HG02885 (cell line): ENCODE results near the gene MAGED2.
"Not testable (repeated sequence)": the region's sequence is repeated elsewhere in the genome, so short reads cannot be mapped to it uniquely, and the experiment has no call there.

ENCODE experiments used
- ATAC-seq: cut with Tn5 transposase; IDR thresholded peaks from one replicate; pipeline ENCODE4 v1.9.1; 2021; ENCODE audit warnings: mild to moderate bottlenecking; ENCODE audit not compliant: unreplicated experiment, poor library complexity

The MAGED2 gene, protein sequence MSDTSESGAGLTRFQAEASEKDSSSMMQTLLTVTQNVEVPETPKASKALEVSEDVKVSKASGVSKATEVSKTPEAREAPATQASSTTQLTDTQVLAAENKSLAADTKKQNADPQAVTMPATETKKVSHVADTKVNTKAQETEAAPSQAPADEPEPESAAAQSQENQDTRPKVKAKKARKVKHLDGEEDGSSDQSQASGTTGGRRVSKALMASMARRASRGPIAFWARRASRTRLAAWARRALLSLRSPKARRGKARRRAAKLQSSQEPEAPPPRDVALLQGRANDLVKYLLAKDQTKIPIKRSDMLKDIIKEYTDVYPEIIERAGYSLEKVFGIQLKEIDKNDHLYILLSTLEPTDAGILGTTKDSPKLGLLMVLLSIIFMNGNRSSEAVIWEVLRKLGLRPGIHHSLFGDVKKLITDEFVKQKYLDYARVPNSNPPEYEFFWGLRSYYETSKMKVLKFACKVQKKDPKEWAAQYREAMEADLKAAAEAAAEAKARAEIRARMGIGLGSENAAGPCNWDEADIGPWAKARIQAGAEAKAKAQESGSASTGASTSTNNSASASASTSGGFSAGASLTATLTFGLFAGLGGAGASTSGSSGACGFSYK

DNA sequence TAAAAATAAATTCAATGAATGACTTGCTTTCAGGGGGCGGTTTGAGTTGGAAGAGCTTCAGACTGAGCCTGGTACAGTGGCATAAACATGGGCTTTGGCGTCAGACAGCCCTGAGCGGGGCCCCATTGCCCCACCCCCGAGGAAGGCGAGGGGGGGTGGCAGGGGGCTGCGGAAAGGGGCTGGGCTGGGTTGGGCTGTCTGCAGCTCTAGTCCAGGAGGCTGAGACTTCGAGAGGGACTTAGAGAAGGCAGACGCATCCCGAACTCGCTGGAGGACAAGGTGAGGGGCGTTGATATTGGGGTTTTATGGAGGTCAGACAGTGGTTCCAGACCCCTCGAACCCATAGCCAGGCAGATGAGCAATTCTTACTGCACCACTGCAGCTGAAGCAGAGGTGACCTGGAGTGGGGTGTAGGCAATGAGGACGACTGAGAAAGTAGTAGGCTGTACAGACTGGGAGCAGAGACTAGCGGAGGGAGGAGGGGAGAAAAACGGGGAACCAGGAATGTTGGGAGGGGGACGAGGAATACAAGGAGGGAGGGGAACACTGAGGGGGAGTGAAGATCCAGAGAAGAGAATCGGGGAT, at the start of gene MAGED2:
Gene MAGED2 (plus strand): TSS at position 222 of the 585 bp plus-strand sequence. CDS start 1,587 bp downstream, outside the sequence.
- ATAC-seq = no peak

DNA sequence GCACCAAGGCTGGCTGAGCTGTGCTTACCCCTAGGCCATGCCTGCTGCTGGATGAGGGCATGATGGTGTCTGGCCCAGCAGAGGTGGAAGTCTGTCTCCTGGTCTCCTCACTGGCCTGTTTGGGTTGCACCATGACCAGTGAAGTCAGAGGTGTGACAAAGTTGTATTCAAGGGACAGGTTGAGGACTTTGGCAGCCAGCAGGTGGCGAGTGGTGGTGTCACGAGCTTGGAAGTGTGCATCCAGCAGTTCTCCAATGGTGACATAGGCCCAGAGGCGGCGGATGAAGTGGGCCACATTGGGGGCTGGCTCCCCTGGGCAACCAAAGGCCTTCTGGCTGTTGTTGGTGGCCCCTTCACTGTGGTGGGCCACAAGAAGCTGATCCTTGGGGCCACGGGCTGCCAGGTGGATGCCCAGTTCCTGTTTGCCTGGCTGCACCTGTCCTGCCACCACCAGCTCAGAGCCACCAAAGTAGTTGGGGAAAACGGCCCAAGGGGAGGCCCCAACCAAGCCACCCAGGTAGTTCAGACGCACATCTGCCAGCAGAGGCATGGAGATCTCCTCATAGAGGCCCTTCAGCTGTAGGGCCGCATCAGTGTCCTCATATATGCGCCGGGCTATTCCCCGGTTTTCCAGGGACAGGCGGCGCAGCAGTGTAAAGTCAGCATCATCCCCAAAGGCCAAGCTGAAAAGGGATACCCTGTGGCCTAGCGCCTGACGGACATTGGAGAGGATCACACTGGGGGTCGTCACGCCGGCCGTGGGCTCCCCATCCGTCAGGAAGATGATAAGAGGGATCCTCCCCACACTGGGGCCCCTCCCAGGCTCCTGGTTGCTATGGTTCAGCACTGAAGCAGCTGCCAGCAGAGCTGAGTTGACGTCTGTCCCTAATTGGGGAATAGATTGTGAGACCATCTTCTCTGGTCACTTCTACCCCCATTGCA, 49.2 kb upstream of the MAGED2 start:
- no peak for ATAC-seq

DNA sequence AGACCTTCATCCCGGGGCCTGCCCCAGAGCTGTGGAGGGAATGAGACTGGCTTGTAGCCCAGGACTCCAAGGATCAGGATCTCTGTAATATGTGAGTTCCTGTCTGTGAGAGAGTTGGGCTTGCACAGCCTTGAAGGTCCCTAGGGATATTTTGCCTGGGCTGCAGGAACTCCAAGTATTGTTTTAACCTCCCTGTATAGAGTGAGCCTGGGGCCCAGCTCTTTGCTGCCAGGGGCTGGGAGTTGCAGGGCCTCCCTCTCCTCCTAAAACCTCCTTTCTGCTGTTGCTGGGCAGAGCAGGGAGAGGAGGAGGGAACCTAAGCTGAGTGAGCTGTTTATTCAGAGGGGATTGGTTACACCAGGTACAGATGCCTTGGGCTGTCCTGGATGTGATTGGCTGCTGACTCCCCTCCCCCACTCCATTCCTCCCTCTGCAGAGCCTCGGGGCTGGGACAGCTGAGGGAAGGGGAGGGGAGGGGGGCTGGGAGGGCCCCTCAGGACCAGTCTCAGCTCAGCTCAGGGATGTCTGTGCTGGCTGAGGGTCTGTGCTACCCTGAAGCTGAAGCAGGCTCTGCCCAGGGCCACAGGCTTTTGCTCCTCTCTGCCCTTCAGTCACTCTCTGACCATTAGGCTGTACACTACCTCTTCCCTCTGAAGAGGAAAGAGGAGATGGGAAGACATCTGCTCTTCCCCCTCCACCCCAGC, 33.0 kb upstream of the MAGED2 start:
- not testable (repeated sequence) for ATAC-seq

DNA sequence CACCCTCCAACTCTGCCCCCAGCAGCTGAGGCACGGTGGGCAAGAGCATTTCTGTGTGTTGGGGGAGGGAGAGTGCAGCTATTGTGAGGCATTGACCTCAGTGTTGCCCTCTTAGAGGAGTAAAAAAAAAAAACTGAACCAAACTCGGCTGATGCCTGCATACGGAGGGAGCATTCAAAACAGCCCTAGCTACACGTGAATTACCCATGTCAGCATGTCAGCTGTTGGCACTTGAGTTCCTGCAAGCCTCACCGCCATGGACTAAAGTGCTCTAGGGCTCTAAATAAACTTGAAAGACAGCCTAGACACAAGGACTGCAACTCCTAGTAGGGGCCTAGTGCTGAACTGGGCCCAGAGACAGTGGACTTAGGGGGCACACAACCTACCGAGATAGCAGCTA, 31.5 kb upstream of the MAGED2 start:
- ATAC-seq = no peak

DNA sequence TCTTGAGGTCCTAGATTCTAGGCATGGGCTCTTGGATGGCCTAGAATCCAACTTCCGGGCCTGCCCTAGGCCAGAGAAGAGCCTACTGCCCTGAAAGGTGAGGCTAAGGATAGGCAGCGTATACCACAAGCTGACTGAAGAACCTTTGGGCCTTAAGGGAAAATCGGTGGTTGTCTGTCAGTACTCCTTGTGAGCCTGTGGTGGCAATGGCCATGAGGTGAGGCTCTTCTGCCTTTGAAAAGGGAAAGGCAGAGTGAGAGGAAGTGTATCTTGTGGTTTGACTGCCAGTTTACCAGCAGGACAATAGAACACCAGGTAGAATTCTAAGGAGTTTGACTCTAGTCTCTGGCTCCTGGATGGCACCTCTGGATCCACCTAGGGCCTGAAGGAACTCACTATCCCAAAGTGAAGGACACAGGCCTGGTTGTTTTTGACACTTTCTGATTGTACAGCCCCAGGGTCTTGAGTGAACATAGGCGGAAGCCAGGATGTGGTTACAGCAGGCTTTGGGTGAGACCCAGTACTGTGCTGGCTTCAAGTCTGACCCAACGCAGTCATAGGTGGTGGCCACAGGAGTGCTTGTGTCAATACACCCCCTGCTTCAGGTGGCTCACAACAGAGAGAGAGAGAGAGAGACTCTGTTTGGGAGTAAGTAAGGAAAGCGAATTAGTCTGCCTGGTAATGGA, 30.4 kb upstream of the MAGED2 start:
- no peak for ATAC-seq

DNA sequence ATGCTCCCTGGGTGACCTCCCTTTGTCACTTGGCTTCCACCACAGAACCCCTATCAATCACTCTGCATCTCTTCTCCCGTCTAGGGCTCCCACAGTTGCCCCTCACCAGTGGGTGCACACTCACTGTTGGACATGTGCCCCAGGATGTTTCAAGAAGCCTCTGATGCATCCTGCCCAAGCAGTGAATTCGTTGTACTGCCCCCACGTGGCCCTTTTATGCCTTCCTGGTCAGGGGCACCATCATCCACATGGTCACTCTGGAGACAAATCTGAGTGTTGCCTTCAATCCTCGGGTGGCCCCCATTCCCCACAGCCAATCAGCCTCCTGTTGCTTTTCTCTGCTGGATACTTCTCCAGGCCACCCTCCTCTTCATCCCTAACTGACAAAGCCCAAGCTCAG, 21.6 kb upstream of the MAGED2 start:
- ATAC-seq = peak; percentile 56

DNA sequence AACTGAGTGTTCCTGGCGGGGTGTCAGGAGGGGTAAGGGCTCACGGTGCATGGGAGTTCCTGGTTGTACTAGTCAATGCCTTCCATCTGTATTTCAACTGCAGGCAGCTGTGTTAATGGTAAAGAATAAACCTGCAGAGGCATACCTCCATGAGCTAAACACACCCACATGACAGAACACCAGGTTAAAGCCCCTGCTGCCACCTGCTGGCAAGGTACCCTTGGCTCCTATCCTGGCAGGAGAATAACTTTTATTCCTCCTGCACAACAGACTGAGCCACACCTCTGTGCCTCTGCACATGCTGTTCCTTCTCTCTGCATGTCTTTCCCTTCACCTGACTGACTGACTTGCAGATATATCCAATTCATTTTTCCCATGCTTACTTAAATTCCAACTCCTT, 20.6 kb upstream of the MAGED2 start:
- no peak for ATAC-seq

DNA sequence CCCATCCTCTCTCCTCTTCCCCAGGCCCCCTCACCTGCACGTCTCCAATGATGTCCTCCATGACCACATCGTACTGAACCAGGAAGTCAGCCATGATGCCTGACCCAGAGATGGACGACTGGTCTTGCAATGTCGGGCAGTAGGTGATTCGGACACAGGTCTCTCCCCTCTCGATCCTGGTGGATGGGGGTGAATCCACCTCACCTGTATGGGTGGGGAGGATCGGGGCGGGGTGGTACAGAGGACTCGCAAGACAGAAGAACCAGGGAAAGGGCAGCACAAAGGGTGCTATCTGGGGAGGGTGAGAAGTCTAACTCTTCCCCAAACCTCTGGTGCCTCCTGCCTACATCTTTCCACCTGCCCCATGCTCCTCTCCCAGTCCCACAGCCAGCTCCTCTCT, 19.1 kb upstream of the MAGED2 start:
- no peak for ATAC-seq

DNA sequence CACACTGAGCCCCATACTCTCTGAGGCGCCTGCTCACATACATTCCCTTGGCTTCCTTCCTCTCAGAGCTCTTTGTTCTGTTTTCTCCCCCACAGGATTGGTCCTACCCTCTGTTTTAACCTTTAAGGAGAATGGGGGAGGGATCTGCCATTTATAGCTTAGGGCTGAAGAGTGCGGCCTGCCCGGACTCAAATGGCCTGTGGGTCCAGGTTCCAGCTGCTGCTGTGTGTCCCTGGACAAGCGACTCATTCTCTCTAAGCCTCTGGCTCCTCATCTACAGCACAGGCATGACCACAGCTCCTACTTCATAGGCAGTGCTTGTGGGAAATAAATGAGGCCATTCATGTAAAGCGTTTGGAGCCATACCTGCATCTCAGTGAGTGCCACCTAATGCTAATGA, 18.1 kb upstream of the MAGED2 start:
- ATAC-seq = not testable (repeated sequence)

DNA sequence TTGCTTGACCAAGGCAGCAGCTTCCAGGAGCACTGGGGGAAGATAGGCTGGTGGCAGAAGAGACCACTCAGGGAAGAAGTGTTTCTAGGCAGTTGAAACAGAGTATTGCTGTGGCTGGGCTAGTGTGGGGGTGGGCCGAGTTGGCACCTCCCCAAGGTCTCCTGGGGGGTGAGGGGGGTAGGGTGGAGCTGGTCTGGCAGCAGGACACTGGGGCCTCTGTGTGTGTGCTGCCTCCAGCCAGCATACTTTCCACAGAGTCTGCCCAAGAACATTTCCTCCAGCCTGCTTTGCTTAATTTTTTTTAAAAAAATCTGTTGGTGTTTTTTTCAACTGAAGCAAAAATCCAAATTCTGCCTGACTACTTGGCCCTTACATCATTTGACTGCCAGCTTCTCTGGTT, 13.5 kb upstream of the MAGED2 start:
- ATAC-seq = no peak

DNA sequence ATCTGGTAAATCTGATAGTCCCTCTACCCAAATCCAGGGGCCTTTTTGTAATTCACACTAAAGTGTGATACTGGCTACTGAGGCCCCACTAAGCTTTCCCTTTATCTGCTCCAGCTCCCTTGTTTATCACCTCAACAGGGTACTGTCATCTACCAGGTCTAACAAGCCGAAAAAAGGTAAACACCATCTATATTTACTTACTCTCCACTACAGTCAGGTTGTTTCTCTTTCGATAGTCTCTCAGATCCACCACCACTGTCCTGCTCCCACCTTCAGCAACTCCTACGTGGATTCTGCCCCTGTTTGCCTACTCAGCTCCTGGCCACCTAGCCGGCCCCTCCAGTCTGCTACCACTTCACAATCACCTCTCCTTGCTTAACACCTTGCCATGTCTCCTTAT, 12.8 kb upstream of the MAGED2 start:
- no peak for ATAC-seq

DNA sequence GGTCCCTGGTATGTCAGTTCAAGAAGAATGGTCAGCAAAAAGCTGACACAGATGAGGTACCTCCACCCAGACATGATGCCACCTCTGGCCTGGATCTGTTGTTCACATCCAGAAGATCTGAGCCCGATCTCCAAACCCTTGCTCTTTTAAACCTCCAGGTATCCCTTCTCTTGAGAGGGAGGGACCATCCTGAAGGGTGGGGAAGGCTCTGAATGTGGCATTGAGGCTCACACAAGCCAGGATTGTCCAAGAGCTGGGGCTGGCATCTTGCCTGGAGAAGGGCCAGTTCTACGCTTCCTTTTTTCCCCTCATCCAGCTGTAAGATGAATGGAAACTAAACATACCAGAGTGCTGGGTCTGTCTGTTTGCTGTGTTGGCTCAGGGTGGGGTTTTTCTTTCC, 9.4 kb upstream of the MAGED2 start, which contains the start of gene ITIH6:
Gene ITIH6 (minus strand): TSS at position 119 of the 400 bp plus-strand sequence. CDS start 45 bp downstream, at position 74.
- ATAC-seq = no peak

DNA sequence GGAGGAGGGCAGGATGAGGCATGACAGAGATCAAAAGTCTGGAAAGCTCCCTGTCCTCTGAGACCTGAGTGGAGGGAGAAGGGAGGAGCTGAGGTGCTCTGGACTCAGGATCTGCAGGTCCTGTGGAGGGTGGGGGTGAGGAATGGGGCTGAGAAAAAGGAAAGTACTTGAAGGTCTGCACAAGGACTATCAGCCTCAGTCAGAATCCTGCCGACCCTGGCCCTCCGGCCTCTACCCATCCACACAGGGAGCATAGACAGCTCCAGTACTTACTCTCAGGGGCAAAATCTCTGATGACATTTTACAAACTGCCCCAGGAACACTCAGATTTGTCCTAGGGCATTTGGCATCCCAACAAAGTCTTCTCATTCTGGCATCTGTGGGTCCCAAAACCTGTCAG, 8.5 kb upstream of the MAGED2 start:
- no peak for ATAC-seq

DNA sequence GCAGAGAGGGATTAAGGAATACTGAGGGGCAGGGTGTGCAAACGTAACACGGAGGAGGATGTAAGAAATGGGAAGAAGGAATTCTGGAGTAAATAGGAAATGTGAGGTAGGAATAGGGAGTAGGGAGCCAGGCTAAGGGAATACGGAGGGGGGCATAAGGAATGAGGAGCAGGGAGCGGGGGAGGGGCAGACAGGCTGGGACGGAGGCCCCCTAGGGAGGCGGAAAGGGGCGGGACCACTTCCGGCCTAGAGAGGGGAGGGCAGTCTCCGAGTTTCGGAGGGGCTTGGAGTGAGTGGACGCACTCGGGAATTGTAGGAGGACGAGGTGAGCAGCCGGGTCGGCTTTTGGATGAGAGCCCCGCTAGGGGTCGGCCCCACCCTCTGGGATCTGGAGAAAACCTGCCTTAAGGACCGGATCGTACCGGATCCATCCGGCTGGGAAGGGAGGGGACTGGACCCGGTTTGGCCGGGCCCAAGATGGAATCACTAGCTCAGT, 612 bp downstream of the MAGED2 start:
- peak; percentile 33 for ATAC-seq

DNA sequence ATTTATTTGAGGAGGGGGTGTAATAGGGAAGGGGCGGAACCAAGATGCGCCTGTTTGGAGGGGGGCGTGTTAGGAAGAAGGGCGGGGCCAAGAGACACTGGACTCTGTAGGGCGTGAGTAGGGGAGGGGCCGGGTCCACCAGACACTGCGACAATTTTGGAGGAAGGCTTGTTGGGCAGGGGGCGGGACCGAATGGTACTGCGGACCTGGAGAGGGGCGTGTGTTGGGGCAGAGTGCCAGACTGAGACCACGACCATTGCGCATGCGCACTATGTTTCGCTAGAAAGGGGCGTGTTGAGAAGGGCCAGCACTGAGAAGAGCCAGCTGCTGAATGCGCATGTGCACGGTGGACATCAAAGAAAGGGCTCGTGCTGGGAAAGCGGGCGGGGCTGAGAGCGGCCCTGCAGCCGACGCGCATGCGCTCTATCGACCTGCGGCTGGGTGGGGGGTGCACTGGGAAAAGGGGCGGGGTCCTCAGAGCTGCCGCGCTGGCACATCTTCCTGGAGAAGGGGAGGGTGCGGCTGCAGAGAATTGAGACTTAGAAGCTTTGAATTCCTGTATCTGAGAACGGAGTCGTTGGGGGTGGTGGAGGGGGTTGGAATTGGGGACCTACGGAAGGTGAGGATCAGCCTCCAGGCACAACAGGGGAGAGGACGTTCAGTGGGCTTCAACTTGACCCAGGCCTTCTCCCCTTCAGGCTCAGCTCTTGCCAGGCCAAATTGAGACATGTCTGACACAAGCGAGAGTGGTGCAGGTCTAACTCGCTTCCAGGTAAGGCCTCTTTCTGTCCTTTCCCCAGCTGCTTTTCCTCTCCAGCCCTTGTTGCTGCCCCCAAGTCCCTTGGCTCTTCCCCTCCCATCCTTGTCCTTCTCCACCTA, 1.3 kb downstream of the MAGED2 start:
- peak; percentile 81 for ATAC-seq

DNA sequence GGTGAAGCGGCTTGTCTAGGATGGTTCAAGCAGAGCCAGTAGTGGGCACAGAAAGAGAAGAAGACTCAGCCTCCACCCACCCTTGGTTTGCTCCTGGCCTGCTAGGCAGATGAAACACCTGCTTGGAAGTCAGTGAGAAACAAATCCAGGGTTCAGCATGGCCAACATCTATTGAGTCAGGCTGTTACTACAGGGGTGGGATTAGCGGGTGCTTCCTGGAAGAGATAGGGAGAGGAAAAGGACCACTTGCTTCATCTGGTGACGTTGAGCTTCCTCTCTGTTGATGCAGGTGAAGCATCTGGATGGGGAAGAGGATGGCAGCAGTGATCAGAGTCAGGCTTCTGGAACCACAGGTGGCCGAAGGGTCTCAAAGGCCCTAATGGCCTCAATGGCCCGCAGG, 3.0 kb downstream of the MAGED2 start:
- ATAC-seq = no peak

DNA sequence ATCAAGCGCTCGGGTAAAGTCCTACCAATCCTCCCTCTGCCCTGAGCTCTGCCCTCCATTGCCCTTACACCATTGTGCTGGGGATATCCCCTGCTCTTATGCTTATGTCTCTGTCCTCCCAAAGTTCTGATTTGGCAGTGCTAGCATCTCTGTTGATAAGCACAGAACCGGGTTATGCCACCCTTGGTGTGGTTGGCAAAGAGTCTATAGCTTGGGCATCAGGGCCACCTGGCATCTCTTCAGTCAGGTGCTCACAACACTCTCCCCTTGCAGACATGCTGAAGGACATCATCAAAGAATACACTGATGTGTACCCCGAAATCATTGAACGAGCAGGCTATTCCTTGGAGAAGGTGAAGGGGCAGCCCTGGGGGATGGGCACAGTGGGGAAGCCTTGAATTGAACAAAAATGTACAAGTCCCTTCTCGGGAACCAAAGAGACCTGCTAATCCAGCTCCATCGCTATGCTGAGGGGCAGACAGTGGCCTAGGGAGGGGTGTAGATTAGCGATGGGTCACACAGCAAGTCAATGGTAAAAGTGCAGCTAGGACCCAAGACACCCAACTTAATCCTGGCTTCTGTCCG, 3.8 kb downstream of the MAGED2 start:
- no peak for ATAC-seq

DNA sequence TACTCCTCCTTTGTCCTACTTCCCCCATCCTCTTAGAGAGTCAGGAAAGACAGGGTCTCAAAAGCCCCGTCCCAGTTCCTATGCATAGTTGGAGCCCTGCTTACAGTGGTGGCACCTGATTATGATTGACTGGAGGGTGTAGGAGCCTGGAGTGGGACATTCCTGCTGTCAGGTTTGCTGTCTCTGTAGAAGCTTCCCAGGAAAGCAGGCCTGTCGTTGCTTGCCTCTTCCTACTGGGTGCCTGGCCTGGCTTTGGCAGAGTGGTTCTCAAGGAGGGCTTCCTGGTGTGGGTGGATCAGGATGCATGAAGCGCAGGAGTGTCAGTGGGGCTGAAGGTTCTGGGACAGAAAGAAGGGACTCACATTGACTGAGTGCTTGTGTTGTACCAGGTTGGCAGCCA, 4.8 kb downstream of the MAGED2 start:
- no peak for ATAC-seq
